ENCODE measurements around the gene CHID1. TPM values are rescaled to one million over a fixed set of nuclear protein-coding genes. Genes with fewer than 3 reads are reported as not detected.

The CHID1 gene
- total RNA-seq: 10 to 100 TPM; 46.9 to 78.7 TPM

DNA sequence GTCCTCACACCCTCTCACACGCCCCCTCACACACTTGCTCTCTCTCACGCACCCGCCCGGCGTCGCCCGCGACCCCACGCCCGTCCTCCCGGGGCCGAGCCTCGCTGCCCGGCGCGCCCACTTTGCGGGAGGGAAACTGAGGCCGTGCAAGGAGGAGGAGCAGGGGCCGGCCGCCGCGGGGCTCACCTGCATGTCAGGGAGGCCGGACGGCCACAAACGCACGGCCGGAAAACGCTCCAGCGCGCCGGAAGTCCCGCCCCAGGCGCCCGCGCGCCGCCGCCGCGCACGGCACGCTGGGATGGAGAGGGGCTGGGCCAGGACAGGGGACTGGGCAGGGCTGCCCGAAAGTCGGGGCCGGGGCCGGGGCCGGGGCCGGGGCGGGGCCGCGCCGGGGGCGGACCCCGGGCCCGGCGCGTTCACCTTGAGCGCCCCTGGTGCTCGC lies at the start of gene CHID1:
TSS of gene CHID1 (minus strand) at position 222 of the 442 bp plus-strand sequence. CDS start 5,994 bp downstream, outside the sequence.
- Histone ChIP-seq H3K27ac (peak within 1 kb of the TSS; percentile 92 to 95), H3K36me3 (no peaks in the 10 kb centered on the region), H3K9me3 (no peaks in the 10 kb centered on the region), H3K27me3 (no peaks in the 10 kb centered on the region), H3K4me3 (peak within 1 kb of the TSS; percentile 88 to 94), H3K4me1 (peaks cover 0 to 20% of the 10 kb centered on the region in 2 donors)
- TF ChIP-seq, protein P1, sequence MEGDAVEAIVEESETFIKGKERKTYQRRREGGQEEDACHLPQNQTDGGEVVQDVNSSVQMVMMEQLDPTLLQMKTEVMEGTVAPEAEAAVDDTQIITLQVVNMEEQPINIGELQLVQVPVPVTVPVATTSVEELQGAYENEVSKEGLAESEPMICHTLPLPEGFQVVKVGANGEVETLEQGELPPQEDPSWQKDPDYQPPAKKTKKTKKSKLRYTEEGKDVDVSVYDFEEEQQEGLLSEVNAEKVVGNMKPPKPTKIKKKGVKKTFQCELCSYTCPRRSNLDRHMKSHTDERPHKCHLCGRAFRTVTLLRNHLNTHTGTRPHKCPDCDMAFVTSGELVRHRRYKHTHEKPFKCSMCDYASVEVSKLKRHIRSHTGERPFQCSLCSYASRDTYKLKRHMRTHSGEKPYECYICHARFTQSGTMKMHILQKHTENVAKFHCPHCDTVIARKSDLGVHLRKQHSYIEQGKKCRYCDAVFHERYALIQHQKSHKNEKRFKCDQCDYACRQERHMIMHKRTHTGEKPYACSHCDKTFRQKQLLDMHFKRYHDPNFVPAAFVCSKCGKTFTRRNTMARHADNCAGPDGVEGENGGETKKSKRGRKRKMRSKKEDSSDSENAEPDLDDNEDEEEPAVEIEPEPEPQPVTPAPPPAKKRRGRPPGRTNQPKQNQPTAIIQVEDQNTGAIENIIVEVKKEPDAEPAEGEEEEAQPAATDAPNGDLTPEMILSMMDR (IDR thresholded peaks at IDR 0.05): no peak
- peak; percentile 82 for DNase-seq (ENCODE audit: low spot score)

DNA sequence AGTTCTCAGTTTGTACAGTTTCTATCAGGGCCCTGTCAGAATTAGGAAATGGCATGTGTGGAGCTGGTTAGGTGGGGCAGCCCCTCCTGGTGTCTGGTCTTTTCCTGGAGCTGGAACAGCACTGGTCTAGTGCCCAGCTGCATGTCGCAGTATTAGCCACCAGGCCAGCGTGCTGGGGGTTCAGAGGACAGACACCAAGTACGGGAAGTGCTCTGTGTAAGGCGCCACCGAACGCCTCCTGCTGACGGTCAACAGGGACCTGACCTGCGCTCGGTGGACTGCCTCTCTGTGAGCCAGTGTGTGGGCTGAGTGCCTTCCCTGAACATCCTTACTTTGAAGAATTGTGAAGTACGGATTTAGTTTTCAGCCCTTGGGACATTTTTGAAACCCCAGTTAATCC lies 49.0 kb upstream of the CHID1 start:
- no peak overlapping the region for H3K27ac ChIP-seq
- TF ChIP-seq, protein P1 (IDR thresholded peaks at IDR 0.05): no peak
- DNase-seq (ENCODE audit: low spot score): no peak
- H3K4me3 ChIP-seq: no peak overlapping the region
- peaks cover 49% of the 10 kb centered on the region for H3K36me3 ChIP-seq
- peaks cover 0 to 11% of the 10 kb centered on the region in 2 donors for H3K4me1 ChIP-seq
- H3K9me3 ChIP-seq: no peaks in the 10 kb centered on the region
- no peaks in the 10 kb centered on the region for H3K27me3 ChIP-seq

DNA sequence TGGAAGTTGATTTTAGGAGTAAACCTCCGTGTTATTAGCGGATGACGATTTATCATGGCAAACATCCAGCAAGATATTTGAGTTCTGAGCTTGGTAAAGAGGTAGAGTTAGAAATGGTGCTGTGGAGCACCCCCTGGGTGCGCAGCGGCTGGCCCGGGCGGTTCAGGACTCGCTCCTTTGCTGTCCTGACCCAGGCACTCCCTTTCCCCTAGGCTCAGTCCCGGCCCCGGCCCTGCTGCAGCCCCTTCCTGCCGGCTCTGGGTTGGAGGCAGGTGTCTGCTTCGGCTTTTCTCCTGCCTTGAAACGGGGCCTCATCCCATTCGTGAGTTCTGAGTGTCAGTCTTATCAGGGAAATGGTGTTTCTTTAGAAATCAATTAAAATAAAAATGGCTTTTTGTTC lies 48.4 kb upstream of the CHID1 start:
- H3K4me3 ChIP-seq: no peak overlapping the region
- H3K27ac ChIP-seq: no peak overlapping the region
- peaks cover 0 to 13% of the 10 kb centered on the region in 2 donors for H3K4me1 ChIP-seq
- H3K27me3 ChIP-seq: no peaks in the 10 kb centered on the region
- no peaks in the 10 kb centered on the region for H3K9me3 ChIP-seq
- H3K36me3 ChIP-seq: peaks cover 43% of the 10 kb centered on the region
- DNase-seq (ENCODE audit: low spot score): no peak
- TF ChIP-seq, protein P1 (IDR thresholded peaks at IDR 0.05): no peak

DNA sequence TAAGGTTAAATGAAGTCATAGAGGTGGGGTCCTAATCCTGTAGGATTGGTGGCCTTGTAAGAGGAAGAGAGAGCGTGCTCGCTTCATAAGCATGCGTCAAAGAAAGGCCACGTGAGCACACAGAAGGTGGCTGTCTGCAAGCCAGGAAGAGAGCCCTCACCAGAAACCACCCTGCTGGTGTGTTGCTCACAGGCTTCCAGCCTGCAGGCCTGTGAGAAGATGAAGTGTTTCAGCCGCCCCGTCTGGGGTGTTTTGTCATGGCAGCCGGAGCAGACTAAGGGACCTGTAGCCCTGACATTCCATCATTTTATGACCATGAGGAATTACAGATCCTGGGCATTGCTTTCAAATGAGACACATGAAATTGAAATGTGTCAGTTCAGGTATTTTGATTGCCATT lies 47.5 kb upstream of the CHID1 start:
- H3K27me3 ChIP-seq: no peaks in the 10 kb centered on the region
- no peak overlapping the region for H3K4me3 ChIP-seq
- peaks cover 34% of the 10 kb centered on the region for H3K36me3 ChIP-seq
- TF ChIP-seq, protein P1 (IDR thresholded peaks at IDR 0.05): no peak
- DNase-seq (ENCODE audit: low spot score): no peak
- no peak overlapping the region for H3K27ac ChIP-seq
- H3K4me1 ChIP-seq: peaks cover 0 to 22% of the 10 kb centered on the region in 2 donors
- no peaks in the 10 kb centered on the region for H3K9me3 ChIP-seq

DNA sequence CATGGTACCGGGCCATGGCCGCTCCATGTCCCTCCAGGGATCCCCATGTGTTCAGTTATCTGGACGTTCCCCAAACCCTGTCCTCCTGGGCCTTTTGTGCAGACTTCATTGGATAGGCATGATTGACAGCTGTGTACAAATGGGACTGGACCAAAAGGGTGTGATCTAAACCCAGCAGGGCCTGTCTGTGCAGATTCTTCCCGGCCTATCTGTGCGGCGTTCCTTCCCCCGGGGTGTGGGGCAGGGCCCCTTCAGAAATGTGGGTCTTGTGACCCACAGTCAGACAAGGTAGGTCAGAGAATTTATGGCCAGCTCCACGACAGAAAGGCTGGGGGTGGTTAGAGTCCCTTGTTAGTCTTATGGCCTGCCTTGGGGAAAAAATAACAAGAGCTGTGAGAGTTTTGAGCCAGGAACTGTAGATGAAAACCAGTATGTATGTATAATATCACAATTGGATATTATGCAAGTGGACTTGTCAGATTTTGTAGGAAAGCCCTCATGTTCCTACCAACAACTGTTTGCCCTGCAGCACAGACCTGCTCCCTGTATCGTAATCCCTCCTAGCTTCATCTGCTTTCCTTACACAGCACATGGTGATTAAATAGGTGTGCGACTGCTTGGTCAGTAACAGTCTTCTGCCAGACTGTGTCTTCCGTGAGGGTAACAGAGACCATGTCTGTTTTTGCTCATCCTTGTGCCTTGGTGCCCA lies 46.8 kb upstream of the CHID1 start:
- Histone ChIP-seq H3K4me3 (no peak overlapping the region), H3K27me3 (no peaks in the 10 kb centered on the region), H3K4me1 (peaks cover 0 to 26% of the 10 kb centered on the region in 2 donors), H3K27ac (no peak overlapping the region), H3K36me3 (peaks cover 28% of the 10 kb centered on the region), H3K9me3 (no peaks in the 10 kb centered on the region)
- TF ChIP-seq, protein P1 (IDR thresholded peaks at IDR 0.05): no peak
- no peak for DNase-seq (ENCODE audit: low spot score)
